ENCODE results near the gene FTO. TPM values are rescaled to one million over a fixed set of nuclear protein-coding genes. Genes with fewer than 3 reads are reported as not detected.

FTO gene
- total and polyA plus RNA-seq, 2 of the 13 experiments (the other 11 are each of a cell fraction or from before 2014, with no cell fraction given): 41.6 to 55.8 TPM

DNA sequence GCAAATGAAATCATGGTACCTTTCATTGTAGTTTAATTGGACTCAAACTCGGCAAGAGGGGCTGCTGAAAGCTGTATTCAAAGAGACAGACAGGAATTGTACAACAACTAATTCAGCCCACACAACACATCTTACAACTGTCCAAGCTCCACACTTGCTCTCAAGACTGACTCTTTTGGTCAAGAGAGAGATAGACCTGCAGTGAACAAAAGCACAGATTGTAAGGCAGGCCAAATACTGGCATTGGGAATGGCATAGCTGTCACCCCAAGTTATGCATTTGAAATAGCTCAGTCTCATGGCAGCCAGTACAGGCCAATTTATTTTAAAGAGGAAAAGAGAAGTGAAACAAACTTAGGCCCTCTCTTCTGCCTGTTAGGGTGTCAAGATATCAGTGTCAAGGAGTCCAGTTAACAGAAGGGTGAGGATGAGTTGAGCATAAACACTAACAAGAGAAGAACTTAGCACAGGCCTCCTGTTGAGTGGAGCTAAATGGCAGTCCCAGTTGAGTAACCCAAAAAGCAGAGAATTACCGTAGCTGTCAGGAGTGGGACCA lies 366.9 kb downstream of the FTO start:
- H3K4me3 ChIP-seq (replicated peaks in 1 of 3; ENCODE audit: insufficient read depth in 1 of 3, low read depth in 2 of 3, low read length in 3 of 3): no peak overlapping the region
- no peaks in the 10 kb centered on the region for H4K20me1 ChIP-seq (ENCODE audit: insufficient read depth, low read length)
- ChIA-PET CTCF (ENCODE audit: low intra/inter-chr PET ratio, low total read pairs) (no interaction called here), POLR2A (no interaction called here)
- no peak overlapping the region for H3K9ac ChIP-seq (ENCODE audit: insufficient read depth, low read depth, low read length)
- no peak for DNase-seq (ENCODE audit: low spot score)
- H3K4me2 ChIP-seq (ENCODE audit: low read depth, low read length): no peak overlapping the region
- no peak overlapping the region for H2AFZ ChIP-seq (ENCODE audit: low read length)
- ATAC-seq: no peak
- H3K9me3 ChIP-seq (ENCODE audit: low read length): no peaks in the 10 kb centered on the region
- H3K4me1 ChIP-seq (ENCODE audit: insufficient read depth, low read length): peaks cover 45% of the 10 kb centered on the region
- 96% methylated on average over 2 of the region's 2 CpGs for WGBS (ENCODE audit: low lambda C conversion rate)
- no peak for FAIRE-seq
- no peaks in the 10 kb centered on the region for H3K27me3 ChIP-seq (ENCODE audit: control insufficient read depth in 1 of 2, insufficient read depth in 2 of 2, low read length in 2 of 2)
- no peak overlapping the region for H3K27ac ChIP-seq (ENCODE audit: extremely low read length, insufficient read depth, low read length)
- H3K79me2 ChIP-seq (ENCODE audit: insufficient read depth, low read length): no peaks in the 10 kb centered on the region
- H3K36me3 ChIP-seq (replicated peaks in 1 of 2; ENCODE audit: control insufficient read depth in 1 of 2, insufficient read depth in 2 of 2, low read length in 2 of 2): no peaks in the 10 kb centered on the region
- no TSS peak for BruUV-seq (replicated peaks)
- intact Hi-C loops (cut with micrococcal nuclease; ENCODE audit: unreplicated experiment): no loop called here
- in situ Hi-C loops (cut with HindIII; ENCODE audit: extremely low pct_ligation_motif_present, low pct_unique_long_range_greater_than_20kb): no loop called here
- no peak for TF ChIP-seq CENPBD1 (CRISPR knock-in tag; IDR thresholded peaks at IDR 0.05; ENCODE audit: borderline replicate concordance, low read depth)
- TF ChIP-seq ZFP36L1 (CRISPR knock-in tag; IDR thresholded peaks at IDR 0.05): no peak
- no peak for TF ChIP-seq CCDC6 (CRISPR knock-in tag; IDR thresholded peaks at IDR 0.05)
- TF ChIP-seq ZNF570 (CRISPR knock-in tag; IDR thresholded peaks at IDR 0.05; ENCODE audit: borderline replicate concordance): no peak
- TF ChIP-seq ZNF329 (CRISPR knock-in tag; IDR thresholded peaks at IDR 0.05; ENCODE audit: low read depth): no peak
- TF ChIP-seq, protein P1, sequence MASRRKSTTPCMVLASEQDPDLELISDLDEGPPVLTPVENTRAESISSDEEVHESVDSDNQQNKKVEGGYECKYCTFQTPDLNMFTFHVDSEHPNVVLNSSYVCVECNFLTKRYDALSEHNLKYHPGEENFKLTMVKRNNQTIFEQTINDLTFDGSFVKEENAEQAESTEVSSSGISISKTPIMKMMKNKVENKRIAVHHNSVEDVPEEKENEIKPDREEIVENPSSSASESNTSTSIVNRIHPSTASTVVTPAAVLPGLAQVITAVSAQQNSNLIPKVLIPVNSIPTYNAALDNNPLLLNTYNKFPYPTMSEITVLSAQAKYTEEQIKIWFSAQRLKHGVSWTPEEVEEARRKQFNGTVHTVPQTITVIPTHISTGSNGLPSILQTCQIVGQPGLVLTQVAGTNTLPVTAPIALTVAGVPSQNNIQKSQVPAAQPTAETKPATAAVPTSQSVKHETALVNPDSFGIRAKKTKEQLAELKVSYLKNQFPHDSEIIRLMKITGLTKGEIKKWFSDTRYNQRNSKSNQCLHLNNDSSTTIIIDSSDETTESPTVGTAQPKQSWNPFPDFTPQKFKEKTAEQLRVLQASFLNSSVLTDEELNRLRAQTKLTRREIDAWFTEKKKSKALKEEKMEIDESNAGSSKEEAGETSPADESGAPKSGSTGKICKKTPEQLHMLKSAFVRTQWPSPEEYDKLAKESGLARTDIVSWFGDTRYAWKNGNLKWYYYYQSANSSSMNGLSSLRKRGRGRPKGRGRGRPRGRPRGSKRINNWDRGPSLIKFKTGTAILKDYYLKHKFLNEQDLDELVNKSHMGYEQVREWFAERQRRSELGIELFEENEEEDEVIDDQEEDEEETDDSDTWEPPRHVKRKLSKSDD (CRISPR knock-in tag; IDR thresholded peaks at IDR 0.05; ENCODE audit: low read depth): no peak
- no peak for TF ChIP-seq HOXA3 (CRISPR knock-in tag; IDR thresholded peaks at IDR 0.05)
- TF ChIP-seq ZNF253 (CRISPR knock-in tag; IDR thresholded peaks at IDR 0.05; ENCODE audit: borderline replicate concordance): no peak
- no peak for TF ChIP-seq ERF (CRISPR knock-in tag; IDR thresholded peaks at IDR 0.05)
